ENCODE measurements around the gene MAX.
"Not testable (repeated sequence)": the region's sequence is repeated elsewhere in the genome, so short reads cannot be mapped to it uniquely, and the experiment has no call there.

MAX gene

DNA sequence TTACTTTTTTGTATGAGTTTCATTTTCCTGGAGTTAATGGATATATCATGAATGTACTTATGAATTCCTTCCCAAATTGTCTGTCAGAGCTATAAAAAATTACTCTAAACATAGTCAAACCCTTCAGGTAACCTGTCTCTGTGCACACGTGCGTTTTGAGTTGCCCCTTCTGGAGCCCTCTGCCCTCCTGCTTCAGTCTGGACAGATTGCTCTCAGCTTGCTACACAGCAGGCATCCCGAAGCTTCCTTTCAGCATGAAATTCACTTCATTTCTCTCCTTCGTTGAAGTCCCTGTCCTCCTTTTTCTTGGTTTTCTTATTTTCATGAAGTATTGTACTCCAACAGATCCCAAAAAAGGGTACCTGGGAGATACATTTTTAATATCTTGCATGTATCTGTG lies 68.3 kb downstream of the MAX start:
- Histone ChIP-seq H3K4me2 (ENCODE audit: insufficient read depth, low read length, poor library complexity, severe bottlenecking) (no peak overlapping the region), H3K18ac (ENCODE audit: low read length) (no peak overlapping the region), H2BK12ac (ENCODE audit: low read length) (no peak overlapping the region), H2BK5ac (ENCODE audit: low read length) (no peak overlapping the region), H3K23ac (ENCODE audit: low read depth, low read length, poor library complexity) (no peak overlapping the region), H3K27ac (replicated peaks; ENCODE audit: low read length) (no peak overlapping the region), H3K9me3 (replicated peaks in 1 of 2; ENCODE audit: control insufficient read depth in 2 of 2, insufficient read depth in 1 of 2, low read depth in 1 of 2, low read length in 2 of 2) (no peaks in the 10 kb centered on the region), H3K4me3 (ENCODE audit: low read length in 2 of 2) (no peak overlapping the region), H3K4me1 (ENCODE audit: control insufficient read depth in 2 of 2, insufficient read depth in 1 of 2, low read depth in 1 of 2, low read length in 2 of 2) (no peaks in the 10 kb centered on the region), H3K4ac (ENCODE audit: low read length) (no peak overlapping the region), H3K36me3 (replicated peaks in 1 of 2; ENCODE audit: control insufficient read depth in 2 of 2, insufficient read depth in 2 of 2, low read length in 2 of 2) (peaks cover 5 to 51% of the 10 kb centered on the region in 2 donors), H2BK120ac (ENCODE audit: low read depth, low read length) (no peak overlapping the region), H4K91ac (ENCODE audit: low read depth, low read length, poor library complexity) (no peak overlapping the region), H3K9ac (ENCODE audit: low read depth, low read length, poor library complexity) (no peak overlapping the region), H3K79me1 (ENCODE audit: low read depth, low read length) (no peaks in the 10 kb centered on the region), H3K14ac (ENCODE audit: low read length) (no peak overlapping the region), H4K8ac (ENCODE audit: low read depth, low read length) (no peak overlapping the region), H3K27me3 (ENCODE audit: control insufficient read depth in 3 of 3, insufficient read depth in 3 of 3, low read depth in 1 of 3, low read length in 3 of 3) (no peaks in the 10 kb centered on the region), H2AFZ (ENCODE audit: low read length) (no peak overlapping the region), H2AK5ac (ENCODE audit: low read depth, low read length) (no peak overlapping the region), H2BK15ac (ENCODE audit: low read length) (no peak overlapping the region)
- WGBS, 2 donors (ENCODE audit: extremely low coverage in 2 of 2, insufficient read length in 2 of 2, insufficient replicate concordance in 1 of 2) = no CpG with 5 or more reads among the region's 4 CpGs
- no peak for DNase-seq (ENCODE audit: low spot score)

DNA sequence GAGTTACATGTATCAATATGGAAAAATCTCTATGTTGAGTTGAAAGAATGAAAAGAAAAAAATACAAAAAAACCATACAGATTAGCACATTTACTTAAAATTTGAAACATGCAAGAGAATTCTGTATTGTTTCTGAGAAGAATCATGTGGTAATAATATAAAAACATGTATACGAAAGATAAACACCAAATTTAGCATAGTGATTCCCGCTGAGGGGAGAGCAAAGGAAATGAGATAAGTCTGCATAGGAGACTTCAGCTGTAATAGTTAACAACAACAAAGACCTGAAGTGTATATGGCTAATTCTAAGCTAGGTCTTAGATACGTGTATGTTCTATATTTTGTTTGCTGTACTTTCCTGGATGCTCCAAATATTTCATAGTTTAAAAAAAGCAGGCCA lies 69.1 kb downstream of the MAX start:
- Histone ChIP-seq H3K27me3 (ENCODE audit: control insufficient read depth in 3 of 3, insufficient read depth in 3 of 3, low read depth in 1 of 3, low read length in 3 of 3) (no peaks in the 10 kb centered on the region), H3K4me3 (ENCODE audit: low read length in 2 of 2) (no peak overlapping the region), H3K9me3 (replicated peaks in 1 of 2; ENCODE audit: control insufficient read depth in 2 of 2, insufficient read depth in 1 of 2, low read depth in 1 of 2, low read length in 2 of 2) (no peaks in the 10 kb centered on the region), H3K18ac (ENCODE audit: low read length) (no peak overlapping the region), H3K4me1 (ENCODE audit: control insufficient read depth in 2 of 2, insufficient read depth in 1 of 2, low read depth in 1 of 2, low read length in 2 of 2) (no peaks in the 10 kb centered on the region), H3K36me3 (replicated peaks in 1 of 2; ENCODE audit: control insufficient read depth in 2 of 2, insufficient read depth in 2 of 2, low read length in 2 of 2) (peaks cover 5 to 56% of the 10 kb centered on the region in 2 donors), H3K9ac (ENCODE audit: low read depth, low read length, poor library complexity) (no peak overlapping the region), H3K4ac (ENCODE audit: low read length) (no peak overlapping the region), H4K91ac (ENCODE audit: low read depth, low read length, poor library complexity) (no peak overlapping the region), H3K27ac (replicated peaks; ENCODE audit: low read length) (no peak overlapping the region), H2AK5ac (ENCODE audit: low read depth, low read length) (no peak overlapping the region), H3K14ac (ENCODE audit: low read length) (no peak overlapping the region), H2BK120ac (ENCODE audit: low read depth, low read length) (no peak overlapping the region), H2AFZ (ENCODE audit: low read length) (no peak overlapping the region), H3K79me1 (ENCODE audit: low read depth, low read length) (no peaks in the 10 kb centered on the region), H2BK15ac (ENCODE audit: low read length) (no peak overlapping the region), H2BK12ac (ENCODE audit: low read length) (no peak overlapping the region), H2BK5ac (ENCODE audit: low read length) (no peak overlapping the region), H3K23ac (ENCODE audit: low read depth, low read length, poor library complexity) (no peak overlapping the region), H3K4me2 (ENCODE audit: insufficient read depth, low read length, poor library complexity, severe bottlenecking) (no peak overlapping the region), H4K8ac (ENCODE audit: low read depth, low read length) (no peak overlapping the region)
- DNase-seq (ENCODE audit: low spot score) = no peak
- no CpG with 5 or more reads among the region's 3 CpGs for WGBS, 2 donors (ENCODE audit: extremely low coverage in 2 of 2, insufficient read length in 2 of 2, insufficient replicate concordance in 1 of 2)

- no peak overlapping the region for H3K27ac ChIP-seq (replicated peaks; ENCODE audit: low read length)
- no peak overlapping the region for H2BK15ac ChIP-seq (ENCODE audit: low read length)
Measured at GRCh38 chr14:65032319-65032718, 70.0 kb downstream of the MAX start.

DNA sequence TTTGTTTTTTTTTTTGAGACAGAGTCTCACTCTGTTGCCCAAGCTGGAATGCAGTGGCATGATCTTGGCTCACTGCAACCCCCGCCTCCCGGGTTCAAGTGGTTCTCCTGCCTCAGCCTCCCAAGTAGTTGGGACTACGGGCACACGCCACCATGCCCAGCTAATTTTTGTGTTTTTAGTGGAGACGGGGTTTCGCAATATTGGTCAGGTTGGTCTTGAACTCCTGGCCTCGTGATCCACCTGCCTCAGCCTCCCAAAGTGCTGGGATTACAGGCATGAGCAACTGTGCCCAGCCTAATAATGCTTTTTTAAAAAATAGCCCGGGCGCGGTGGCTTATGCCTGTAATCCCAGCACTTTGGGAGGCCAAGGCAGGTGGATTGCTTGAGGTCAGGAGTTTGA lies 71.0 kb downstream of the MAX start:
- not testable (repeated sequence) for H3K9me3 ChIP-seq (replicated peaks in 1 of 2; ENCODE audit: control insufficient read depth in 2 of 2, insufficient read depth in 1 of 2, low read depth in 1 of 2, low read length in 2 of 2); H4K8ac ChIP-seq (ENCODE audit: low read depth, low read length); H3K4me1 ChIP-seq (ENCODE audit: control insufficient read depth in 2 of 2, insufficient read depth in 1 of 2, low read depth in 1 of 2, low read length in 2 of 2); H3K27me3 ChIP-seq (ENCODE audit: control insufficient read depth in 3 of 3, insufficient read depth in 3 of 3, low read depth in 1 of 3, low read length in 3 of 3); H3K4me3 ChIP-seq (ENCODE audit: low read length in 2 of 2); H3K27ac ChIP-seq (replicated peaks; ENCODE audit: low read length); H2AK5ac ChIP-seq (ENCODE audit: low read depth, low read length); H2BK120ac ChIP-seq (ENCODE audit: low read depth, low read length); H4K91ac ChIP-seq (ENCODE audit: low read depth, low read length, poor library complexity); H2BK12ac ChIP-seq (ENCODE audit: low read length); H2AFZ ChIP-seq (ENCODE audit: low read length); DNase-seq (ENCODE audit: low spot score); H3K18ac ChIP-seq (ENCODE audit: low read length); H3K9ac ChIP-seq (ENCODE audit: low read depth, low read length, poor library complexity); H3K4ac ChIP-seq (ENCODE audit: low read length); H2BK5ac ChIP-seq (ENCODE audit: low read length); H3K79me1 ChIP-seq (ENCODE audit: low read depth, low read length); H3K14ac ChIP-seq (ENCODE audit: low read length); H2BK15ac ChIP-seq (ENCODE audit: low read length); H3K4me2 ChIP-seq (ENCODE audit: insufficient read depth, low read length, poor library complexity, severe bottlenecking); H3K23ac ChIP-seq (ENCODE audit: low read depth, low read length, poor library complexity)
- no CpG with 5 or more reads among the region's 10 CpGs for WGBS, 2 donors (ENCODE audit: extremely low coverage in 2 of 2, insufficient read length in 2 of 2, insufficient replicate concordance in 1 of 2)
- peaks cover 7 to 69% of the 10 kb centered on the region in 2 donors for H3K36me3 ChIP-seq (replicated peaks in 1 of 2; ENCODE audit: control insufficient read depth in 2 of 2, insufficient read depth in 2 of 2, low read length in 2 of 2)

More at GRCh38 chr14:65032319-65032718, 70.0 kb downstream of the MAX start:
- Histone ChIP-seq H2BK5ac (ENCODE audit: low read length) (no peak overlapping the region), H3K4me1 (ENCODE audit: control insufficient read depth in 2 of 2, insufficient read depth in 1 of 2, low read depth in 1 of 2, low read length in 2 of 2) (no peaks in the 10 kb centered on the region), H4K91ac (ENCODE audit: low read depth, low read length, poor library complexity) (no peak overlapping the region), H2AK5ac (ENCODE audit: low read depth, low read length) (no peak overlapping the region), H3K9me3 (replicated peaks in 1 of 2; ENCODE audit: control insufficient read depth in 2 of 2, insufficient read depth in 1 of 2, low read depth in 1 of 2, low read length in 2 of 2) (no peaks in the 10 kb centered on the region), H3K4me2 (ENCODE audit: insufficient read depth, low read length, poor library complexity, severe bottlenecking) (no peak overlapping the region), H2AFZ (ENCODE audit: low read length) (no peak overlapping the region), H3K36me3 (replicated peaks in 1 of 2; ENCODE audit: control insufficient read depth in 2 of 2, insufficient read depth in 2 of 2, low read length in 2 of 2) (peaks cover 7 to 65% of the 10 kb centered on the region in 2 donors), H3K27me3 (ENCODE audit: control insufficient read depth in 3 of 3, insufficient read depth in 3 of 3, low read depth in 1 of 3, low read length in 3 of 3) (no peaks in the 10 kb centered on the region), H4K8ac (ENCODE audit: low read depth, low read length) (no peak overlapping the region), H3K79me1 (ENCODE audit: low read depth, low read length) (no peaks in the 10 kb centered on the region), H3K4me3 (ENCODE audit: low read length in 2 of 2) (no peak overlapping the region), H3K4ac (ENCODE audit: low read length) (no peak overlapping the region), H3K14ac (ENCODE audit: low read length) (no peak overlapping the region), H3K18ac (ENCODE audit: low read length) (no peak overlapping the region), H3K23ac (ENCODE audit: low read depth, low read length, poor library complexity) (no peak overlapping the region), H3K9ac (ENCODE audit: low read depth, low read length, poor library complexity) (no peak overlapping the region), H2BK12ac (ENCODE audit: low read length) (no peak overlapping the region), H2BK120ac (ENCODE audit: low read depth, low read length) (no peak overlapping the region)
- no peak for DNase-seq (ENCODE audit: low spot score)
- WGBS, 2 donors (ENCODE audit: extremely low coverage in 2 of 2, insufficient read length in 2 of 2, insufficient replicate concordance in 1 of 2) = no CpG with 5 or more reads among the region's 11 CpGs

Measured in neuronal stem cell (in vitro differentiated cells).